Thyroid gland (tissue), 4 donors: ENCODE results near the gene ADPRHL1. TPM values are rescaled to one million over a fixed set of nuclear protein-coding genes. Genes with fewer than 3 reads are reported as not detected.

Experiments used
- DNase-seq, 2 donors: peaks; one replicate each; pipeline ENCODE4 v3.0.0-alpha.2; 2019
- H3K27ac ChIP-seq, 3 donors: fragments of 200-600 bp; sonication (generic); 1 replicate in 2 of 3; 2 replicates in 1 of 3; pipeline ENCODE4 v1.5.1; 2016 to 2019; ENCODE audit warnings: mild to moderate bottlenecking in 1 of 3, moderate library complexity in 1 of 3
- H3K27me3 ChIP-seq: fragments of 200-600 bp; sonication (generic); one replicate; pipeline ENCODE4 v1.5.1; 2019
- H3K36me3 ChIP-seq, 2 donors: fragments of 200-600 bp; sonication (generic); one replicate each; pipeline ENCODE4 v1.5.1; 2016 to 2019
- H3K4me1 ChIP-seq, 2 donors: fragments of 200-600 bp; sonication (generic); one replicate each; pipeline ENCODE4 v1.5.1; 2017 to 2019
- H3K4me3 ChIP-seq, 3 donors: fragments of 200-600 bp; sonication (generic); replicated peaks in 1 of 3; 1 replicate in 2 of 3; 2 replicates in 1 of 3; pipeline ENCODE4 v1.5.1; 2016; ENCODE audit warnings: mild to moderate bottlenecking in 1 of 3
- H3K9me3 ChIP-seq: fragments of 200-600 bp; sonication (generic); one replicate; pipeline ENCODE4 v1.5.1; 2017
- POLR2A ChIP-seq, 2 donors: fragments of 450-650 bp; IDR thresholded peaks; one replicate each; pipeline ENCODE4 v1.6.1; 2017; ENCODE audit warnings: antibody characterized with exemption in 2 of 2, mild to moderate bottlenecking in 2 of 2, moderate library complexity in 1 of 2
- whole genome bisulfite sequencing, 2 donors: methylation state at CpG; one replicate each; pipeline ENCODE4 v1.1.5; 2017; 5-methylcytosine and 5-hydroxymethylcytosine counted together
- intact Hi-C: fragments of 100-400 bp; cut with DNase I; formaldehyde crosslinking; loops from one replicate; pipeline ENCODE4 v1.15.1; 2023
- total RNA-seq, 4 donors: library from RNA; depleted of rRNA; stranded (reverse); fragments of >200 nt; gene quantifications; one replicate each; pipeline ENCODE4 v1.2.3, GENCODE V29; 2016
- TF ChIP-seq, protein P1 (sequence below), 6 experiments: fragments of 200-600 bp in 3 of 6; fragments of 450-650 bp in 3 of 6; sonication (generic) in 3 of 6; IDR thresholded peaks; one replicate each; pipeline ENCODE4 v1.5.1; 2016 to 2019; ENCODE audit warnings: antibody characterized with exemption in 6 of 6, mild to moderate bottlenecking in 2 of 6, inconsistent platforms in 1 of 6, moderate library complexity in 1 of 6

ADPRHL1 gene
- total RNA-seq, 4 donors from 2014 or later: 0.20 to 2.0 (median 1.0) TPM

DNA sequence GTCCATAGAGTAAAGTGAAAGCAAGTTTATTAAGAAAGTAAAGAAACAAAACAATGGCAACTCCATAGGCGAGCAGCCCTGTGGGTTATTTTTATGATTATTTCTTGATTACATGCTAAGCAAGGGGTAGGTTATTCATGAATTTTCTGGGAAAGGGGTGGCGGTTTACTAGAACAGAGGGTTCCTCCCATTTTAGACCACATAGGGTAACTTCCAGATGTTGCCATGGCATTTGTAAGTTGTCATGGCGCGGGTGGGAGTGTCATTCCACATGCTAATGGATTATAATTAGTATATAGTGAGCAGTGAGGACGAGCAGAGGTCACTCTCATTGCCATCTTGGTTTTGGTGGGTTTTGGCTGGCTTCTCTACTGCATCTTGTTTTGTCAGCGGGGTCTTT is 45.6 kb upstream of the ADPRHL1 start:
- H3K27me3 ChIP-seq: no peaks in the 10 kb centered on the region
- H3K9me3 ChIP-seq: no peaks in the 10 kb centered on the region
- no peak overlapping the region for H3K4me3 ChIP-seq
- no peak for TF ChIP-seq POLR2A (IDR thresholded peaks at IDR 0.05)
- TF ChIP-seq, protein P1, sequence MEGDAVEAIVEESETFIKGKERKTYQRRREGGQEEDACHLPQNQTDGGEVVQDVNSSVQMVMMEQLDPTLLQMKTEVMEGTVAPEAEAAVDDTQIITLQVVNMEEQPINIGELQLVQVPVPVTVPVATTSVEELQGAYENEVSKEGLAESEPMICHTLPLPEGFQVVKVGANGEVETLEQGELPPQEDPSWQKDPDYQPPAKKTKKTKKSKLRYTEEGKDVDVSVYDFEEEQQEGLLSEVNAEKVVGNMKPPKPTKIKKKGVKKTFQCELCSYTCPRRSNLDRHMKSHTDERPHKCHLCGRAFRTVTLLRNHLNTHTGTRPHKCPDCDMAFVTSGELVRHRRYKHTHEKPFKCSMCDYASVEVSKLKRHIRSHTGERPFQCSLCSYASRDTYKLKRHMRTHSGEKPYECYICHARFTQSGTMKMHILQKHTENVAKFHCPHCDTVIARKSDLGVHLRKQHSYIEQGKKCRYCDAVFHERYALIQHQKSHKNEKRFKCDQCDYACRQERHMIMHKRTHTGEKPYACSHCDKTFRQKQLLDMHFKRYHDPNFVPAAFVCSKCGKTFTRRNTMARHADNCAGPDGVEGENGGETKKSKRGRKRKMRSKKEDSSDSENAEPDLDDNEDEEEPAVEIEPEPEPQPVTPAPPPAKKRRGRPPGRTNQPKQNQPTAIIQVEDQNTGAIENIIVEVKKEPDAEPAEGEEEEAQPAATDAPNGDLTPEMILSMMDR (IDR thresholded peaks at IDR 0.05): no peak
- intact Hi-C loops: loop anchor here (10.0 kb wide), 1 partner anchor 66 kb away; no protein-coding TSS in a partner anchor
- peaks cover 22 to 24% of the 10 kb centered on the region in 2 donors for H3K36me3 ChIP-seq
- H3K4me1 ChIP-seq: no peaks in the 10 kb centered on the region
- DNase-seq: no peak
- 90 to 97% methylated on average over 6 of the region's 6 CpGs for WGBS, 2 donors
- no peak overlapping the region for H3K27ac ChIP-seq

DNA sequence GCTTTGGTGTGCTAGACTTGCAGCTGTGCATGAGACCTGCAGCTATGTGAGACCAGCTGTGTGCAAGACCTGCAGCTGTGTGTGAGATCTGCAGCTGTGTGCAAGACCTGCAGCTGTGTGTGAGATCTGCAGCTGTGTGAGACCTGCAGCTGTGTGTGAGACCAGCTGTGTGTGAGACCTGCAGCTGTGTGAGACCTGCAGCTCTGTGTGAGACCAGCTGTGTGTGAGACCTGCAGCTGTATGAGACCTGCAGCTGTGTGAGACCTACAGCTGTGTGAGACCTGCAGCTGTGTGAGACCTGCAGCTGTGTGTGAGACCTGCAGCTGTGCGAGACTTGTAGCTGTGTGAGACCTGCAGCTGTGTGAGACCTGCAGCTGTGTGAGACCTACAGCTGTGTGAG is 43.9 kb upstream of the ADPRHL1 start:
- Histone ChIP-seq H3K27me3 (no peaks in the 10 kb centered on the region), H3K36me3 (peaks cover 19 to 22% of the 10 kb centered on the region in 2 donors), H3K27ac (no peak overlapping the region), H3K9me3 (no peaks in the 10 kb centered on the region), H3K4me3 (no peak overlapping the region), H3K4me1 (peaks cover 8 to 10% of the 10 kb centered on the region in 2 donors)
- DNase-seq: no peak
- TF ChIP-seq POLR2A (IDR thresholded peaks at IDR 0.05): no peak
- TF ChIP-seq, protein P1 (IDR thresholded peaks at IDR 0.05): no peak
- intact Hi-C loops: loop anchor here (10.0 kb wide), 1 partner anchor 68 kb away; no protein-coding TSS in a partner anchor
- WGBS, 2 donors: 38 to 73% methylated on average over 1 of the region's 1 CpG

GRCh38 chr13:113495494-113496210 is 42.4 kb upstream of the ADPRHL1 start:
- no peaks in the 10 kb centered on the region for H3K9me3 ChIP-seq
- WGBS, 2 donors: 68 to 77% methylated on average over 26 of the region's 26 CpGs
- no peak for TF ChIP-seq POLR2A (IDR thresholded peaks at IDR 0.05)
- TF ChIP-seq, protein P1 (IDR thresholded peaks at IDR 0.05): no peak
- H3K27ac ChIP-seq: no peak overlapping the region
- H3K4me1 ChIP-seq: peaks cover 17 to 21% of the 10 kb centered on the region in 2 donors
- no peak overlapping the region for H3K4me3 ChIP-seq
- DNase-seq: no peak
- intact Hi-C loops: loop anchor here (10.0 kb wide), 1 partner anchor 69 kb away; no protein-coding TSS in a partner anchor
- peaks cover 9 to 14% of the 10 kb centered on the region in 2 donors for H3K36me3 ChIP-seq
- no peaks in the 10 kb centered on the region for H3K27me3 ChIP-seq

- peaks cover 28 to 32% of the 10 kb centered on the region in 2 donors for H3K4me1 ChIP-seq
- H3K4me3 ChIP-seq: no peak overlapping the region
- 32 to 37% methylated on average over 5 of the region's 5 CpGs for WGBS, 2 donors
- TF ChIP-seq POLR2A (IDR thresholded peaks at IDR 0.05): no peak
- TF ChIP-seq, protein P1 (IDR thresholded peaks at IDR 0.05): no peak
- no peaks in the 10 kb centered on the region for H3K27me3 ChIP-seq
- peaks cover 0 to 2% of the 10 kb centered on the region in 2 donors for H3K36me3 ChIP-seq
- no peak overlapping the region for H3K27ac ChIP-seq
- no peak for DNase-seq
- intact Hi-C loops: loop anchor here (10.0 kb wide), 1 partner anchor 71 kb away; no protein-coding TSS in a partner anchor
- no peaks in the 10 kb centered on the region for H3K9me3 ChIP-seq
These were observed 40.1 kb upstream of the ADPRHL1 start for GRCh38 chr13:113493315-113493951.

GRCh38 chr13:113491982-113492381 is 38.7 kb upstream of the ADPRHL1 start:
- H3K27me3 ChIP-seq: no peaks in the 10 kb centered on the region
- no peak for TF ChIP-seq POLR2A (IDR thresholded peaks at IDR 0.05)
- TF ChIP-seq, protein P1 (IDR thresholded peaks at IDR 0.05): no peak
- peaks cover 28 to 32% of the 10 kb centered on the region in 2 donors for H3K4me1 ChIP-seq
- DNase-seq: no peak
- H3K36me3 ChIP-seq: no peaks in the 10 kb centered on the region
- intact Hi-C loops: loop anchor here (10.0 kb wide), 1 partner anchor 73 kb away; no protein-coding TSS in a partner anchor
- H3K4me3 ChIP-seq: peak overlapping the region in 1 of 3 donors; percentile 98
- no peak overlapping the region for H3K27ac ChIP-seq
- 85% methylated on average over 9 of the region's 9 CpGs for WGBS, 2 donors
- no peaks in the 10 kb centered on the region for H3K9me3 ChIP-seq
